GM20000 (cell line): ENCODE measurements around the gene ADPRH.
"Not testable (repeated sequence)": the region's sequence is repeated elsewhere in the genome, so short reads cannot be mapped to it uniquely, and the experiment has no call there.

Source experiments
- DNase-seq: peaks from one replicate; pipeline ENCODE4 v3.0.0; 2012; ENCODE audit warnings: low spot score
- TF ChIP-seq, protein P1 (sequence below): IDR thresholded peaks from 2 replicates; pipeline ENCODE4 v1.5.1; 2012; ENCODE audit warnings: mild to moderate bottlenecking, control low read depth; ENCODE audit errors: extremely low read depth, missing control alignments

ADPRH gene

GRCh38 chr3:119590706-119591105 lies 11.4 kb downstream of the ADPRH start:
- TF ChIP-seq, protein P1, sequence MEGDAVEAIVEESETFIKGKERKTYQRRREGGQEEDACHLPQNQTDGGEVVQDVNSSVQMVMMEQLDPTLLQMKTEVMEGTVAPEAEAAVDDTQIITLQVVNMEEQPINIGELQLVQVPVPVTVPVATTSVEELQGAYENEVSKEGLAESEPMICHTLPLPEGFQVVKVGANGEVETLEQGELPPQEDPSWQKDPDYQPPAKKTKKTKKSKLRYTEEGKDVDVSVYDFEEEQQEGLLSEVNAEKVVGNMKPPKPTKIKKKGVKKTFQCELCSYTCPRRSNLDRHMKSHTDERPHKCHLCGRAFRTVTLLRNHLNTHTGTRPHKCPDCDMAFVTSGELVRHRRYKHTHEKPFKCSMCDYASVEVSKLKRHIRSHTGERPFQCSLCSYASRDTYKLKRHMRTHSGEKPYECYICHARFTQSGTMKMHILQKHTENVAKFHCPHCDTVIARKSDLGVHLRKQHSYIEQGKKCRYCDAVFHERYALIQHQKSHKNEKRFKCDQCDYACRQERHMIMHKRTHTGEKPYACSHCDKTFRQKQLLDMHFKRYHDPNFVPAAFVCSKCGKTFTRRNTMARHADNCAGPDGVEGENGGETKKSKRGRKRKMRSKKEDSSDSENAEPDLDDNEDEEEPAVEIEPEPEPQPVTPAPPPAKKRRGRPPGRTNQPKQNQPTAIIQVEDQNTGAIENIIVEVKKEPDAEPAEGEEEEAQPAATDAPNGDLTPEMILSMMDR = no peak
- DNase-seq = no peak

DNA sequence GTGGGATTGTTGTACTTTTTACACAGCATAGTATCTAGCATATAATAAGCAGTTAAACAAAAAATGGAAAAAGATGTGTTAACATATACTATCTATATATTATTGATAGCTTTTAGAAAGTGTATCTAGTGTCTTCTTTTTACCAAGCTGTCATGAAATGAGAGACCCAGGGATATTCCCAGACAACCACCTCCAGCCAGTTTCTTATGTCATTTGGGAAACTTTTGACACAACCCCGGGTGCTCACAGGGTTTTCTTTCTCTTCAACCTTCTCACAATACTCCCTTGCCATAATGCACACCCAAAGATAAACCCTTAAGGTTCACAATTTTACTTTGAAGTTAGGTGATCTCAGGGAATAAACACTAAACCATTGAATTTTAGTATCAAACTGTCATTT lies 13.6 kb downstream of the ADPRH start:
- DNase-seq = no peak
- TF ChIP-seq, protein P1 = no peak

DNA sequence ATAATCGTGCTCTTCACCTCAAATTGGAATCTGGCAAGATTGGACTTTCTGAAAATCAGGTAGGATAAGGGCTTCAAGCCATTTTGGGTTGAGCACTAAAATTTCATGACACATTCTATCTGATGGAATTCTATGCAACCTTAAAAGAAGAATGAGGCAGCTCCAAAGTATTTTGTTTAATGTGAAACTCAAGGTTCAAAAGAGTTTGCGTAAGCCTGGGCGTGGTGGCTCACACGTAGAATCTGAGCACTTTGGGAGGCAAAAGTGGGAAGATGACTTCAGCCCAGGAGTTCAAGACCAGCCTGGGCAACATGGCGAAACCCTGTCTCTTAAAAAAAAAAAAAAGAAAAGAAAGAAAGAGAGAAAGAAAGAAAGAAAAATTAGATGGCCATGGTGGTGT lies 14.8 kb downstream of the ADPRH start:
- TF ChIP-seq, protein P1 = no peak
- no peak for DNase-seq

GRCh38 chr3:119594929-119595328 lies 15.6 kb downstream of the ADPRH start:
- DNase-seq = not testable (repeated sequence)

GRCh38 chr3:119595639-119596334 lies 16.5 kb downstream of the ADPRH start:
- TF ChIP-seq, protein P1 = no peak
- DNase-seq = no peak

- DNase-seq = no peak
- TF ChIP-seq, protein P1 = no peak
These were observed 17.1 kb downstream of the ADPRH start for GRCh38 chr3:119596398-119596797.

DNA sequence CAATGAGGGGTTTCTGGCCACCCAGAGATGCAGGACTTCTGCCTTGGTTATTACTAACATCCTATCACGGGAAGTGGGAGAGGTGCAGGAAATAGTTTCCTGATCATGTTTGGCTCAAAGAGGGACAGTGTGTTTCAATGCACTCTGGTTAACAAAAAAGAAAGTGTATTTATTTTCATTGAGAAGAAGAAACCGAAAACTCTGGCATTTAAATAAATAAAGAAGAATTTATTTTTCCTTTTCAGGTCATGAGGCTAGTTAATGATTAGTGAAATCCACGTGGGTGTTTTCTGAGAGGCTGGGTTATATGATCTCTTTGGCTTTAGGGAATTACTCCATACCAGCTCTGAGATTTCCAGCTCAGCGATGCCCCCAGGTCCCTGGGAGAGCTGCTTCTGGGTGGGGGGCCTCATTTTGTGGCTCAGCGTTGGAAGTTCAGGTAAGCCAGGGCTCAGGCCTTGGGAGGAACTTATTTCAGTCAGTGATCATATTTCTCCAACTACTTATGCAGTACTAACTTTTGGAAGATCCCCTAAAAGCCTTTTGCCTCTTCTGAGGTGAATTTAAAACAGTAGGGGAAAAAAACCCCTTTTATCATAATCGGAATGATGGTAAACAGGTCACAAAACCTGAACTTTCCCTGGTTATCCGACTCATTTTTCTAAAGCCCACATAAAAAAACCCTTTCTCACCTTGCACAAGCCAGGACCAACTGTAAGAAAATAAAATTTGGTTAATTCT lies 18.4 kb downstream of the ADPRH start, which contains the start of gene PLA1A:
Gene PLA1A, plus strand, starts transcription at position 338 of the 741 bp plus-strand sequence. Its CDS starts 29 bp downstream, at position 367.
- TF ChIP-seq, protein P1 = no peak
- no peak for DNase-seq
